KG1 (cell line): Measurements from ENCODE around the gene INPP4A.

Experiments
- DNase-seq: peaks from one replicate; lab custom pipeline; 2025; lab: John Stamatoyannopoulos, UW

INPP4A gene

DNA sequence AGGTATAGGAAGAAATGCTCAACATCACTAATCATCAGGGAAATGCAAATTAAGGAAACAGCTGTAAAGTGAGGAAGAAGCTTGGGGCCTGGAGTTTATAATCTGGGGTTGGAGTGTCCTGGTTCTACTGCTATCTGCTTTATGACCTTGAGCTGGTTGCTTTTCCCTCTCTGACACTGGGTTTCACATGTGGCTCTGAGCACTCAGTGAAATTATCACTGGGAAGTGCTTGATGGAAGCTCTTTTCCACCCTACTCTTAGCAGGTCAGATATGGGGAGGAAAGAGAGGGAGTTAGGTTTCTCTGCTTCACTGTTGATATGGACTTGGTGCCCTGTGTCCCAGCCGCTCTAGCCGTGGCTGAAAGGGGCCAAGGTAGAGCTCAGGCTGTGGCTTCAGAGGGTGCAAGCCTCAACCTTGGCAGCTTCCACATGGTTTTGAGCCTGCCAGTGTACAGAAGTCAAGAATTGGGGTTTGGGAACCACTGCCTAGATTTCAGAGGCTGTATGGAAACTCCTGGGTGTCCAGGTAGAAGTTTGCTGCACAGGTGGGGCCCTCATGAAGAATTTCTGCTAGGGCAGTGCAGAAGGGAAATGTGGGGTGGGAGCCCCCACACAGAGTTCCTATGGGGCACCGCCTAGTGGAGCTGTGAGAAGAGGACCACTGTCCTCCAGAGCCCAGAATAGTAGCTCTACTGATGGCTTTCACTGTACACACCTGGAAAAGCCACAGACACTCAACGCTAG, 52.3 kb downstream of the INPP4A start:
- no peak for DNase-seq

DNA sequence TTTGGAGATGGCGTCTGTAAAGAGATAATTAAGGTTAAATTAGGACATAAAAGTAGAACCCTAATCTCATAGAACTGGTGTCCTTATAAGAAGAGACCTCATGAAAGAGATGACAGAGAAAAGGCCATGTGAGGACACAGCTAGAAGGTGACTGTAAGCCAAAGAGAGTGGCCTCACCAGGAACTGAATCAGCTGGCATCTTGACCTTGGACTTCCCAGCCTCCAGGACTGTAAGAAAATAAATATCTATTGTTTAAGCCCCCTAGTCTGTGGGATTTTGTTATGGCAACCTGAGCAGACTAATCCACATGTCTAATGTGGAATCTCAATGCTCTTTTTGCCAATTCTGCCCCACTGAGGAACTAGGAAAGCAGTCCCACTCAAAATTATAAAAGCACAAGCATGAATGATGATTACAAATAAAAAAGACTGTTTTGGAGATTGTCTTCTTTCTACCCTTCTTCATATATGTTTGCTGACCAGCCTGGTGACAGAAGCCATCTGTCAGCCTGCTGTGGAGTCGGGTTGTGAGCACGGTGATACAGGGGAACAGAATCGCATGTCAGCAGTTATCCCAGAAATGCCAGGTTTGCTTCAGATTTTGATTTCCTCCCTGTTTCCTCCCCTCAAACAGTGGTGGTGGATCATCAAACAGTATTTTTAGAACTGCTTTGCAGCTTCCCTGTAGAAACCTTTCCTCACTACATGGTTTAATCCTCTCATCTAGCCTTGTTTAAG, 54.2 kb downstream of the INPP4A start:
- DNase-seq: no peak

DNA sequence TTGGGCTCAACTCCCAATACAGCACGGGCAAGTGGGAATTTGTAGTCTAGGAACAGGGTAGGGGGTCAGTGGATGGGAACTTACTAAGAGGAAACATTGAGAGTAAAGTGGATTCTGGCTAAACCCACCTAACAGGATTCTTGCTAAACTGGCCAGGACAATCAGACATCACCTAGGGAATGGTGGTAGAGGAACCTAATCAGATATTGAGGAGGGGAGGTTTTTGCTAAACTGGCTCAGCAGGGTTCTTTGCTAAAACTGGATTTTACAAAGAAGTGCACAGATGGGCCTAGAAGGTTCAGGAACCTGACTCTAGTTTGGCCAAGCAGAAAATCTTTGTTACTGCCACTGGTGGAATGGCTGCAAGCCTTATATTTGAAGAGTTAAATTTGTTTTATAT, 55.9 kb downstream of the INPP4A start:
- no peak for DNase-seq

DNA sequence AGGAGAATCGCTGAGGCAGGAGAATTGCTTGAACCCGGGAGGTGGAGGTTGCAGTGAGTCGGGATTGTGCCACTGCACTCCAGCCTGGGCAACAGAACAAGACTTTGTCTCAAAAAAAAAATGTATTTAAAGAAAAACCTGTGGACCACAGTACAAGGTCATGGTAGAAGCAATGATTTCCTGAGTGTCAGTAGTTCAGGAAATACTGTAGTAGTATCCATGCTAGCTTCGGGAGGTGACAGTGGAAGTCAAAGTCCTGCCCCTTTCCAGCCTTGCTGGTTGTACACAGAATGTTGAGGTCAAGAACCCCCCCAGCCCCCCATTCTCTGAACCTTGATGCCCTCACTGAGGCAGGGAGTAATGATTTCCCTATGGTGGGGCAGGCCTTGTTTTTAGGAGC, 56.6 kb downstream of the INPP4A start:
- no peak for DNase-seq

DNA sequence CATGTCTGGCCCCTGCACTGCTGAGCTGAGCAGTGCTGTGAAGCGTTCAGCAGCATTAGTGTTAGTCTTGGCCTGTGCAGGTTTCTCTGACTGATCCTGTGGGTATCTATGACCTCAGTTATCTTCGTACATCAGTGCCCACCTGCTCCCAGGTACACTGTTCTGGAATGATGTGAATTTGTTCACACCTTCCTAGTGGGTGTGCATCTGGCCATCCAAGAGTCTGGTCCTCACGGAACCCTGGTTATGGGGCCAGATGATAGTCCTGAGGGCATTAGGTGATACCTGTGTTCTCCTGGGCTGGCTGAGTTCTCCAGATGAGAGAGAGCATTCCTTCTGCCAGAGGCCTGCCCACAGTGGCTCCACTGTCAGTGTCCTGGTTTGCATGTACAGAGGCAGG, 57.2 kb downstream of the INPP4A start:
- no peak for DNase-seq

DNA sequence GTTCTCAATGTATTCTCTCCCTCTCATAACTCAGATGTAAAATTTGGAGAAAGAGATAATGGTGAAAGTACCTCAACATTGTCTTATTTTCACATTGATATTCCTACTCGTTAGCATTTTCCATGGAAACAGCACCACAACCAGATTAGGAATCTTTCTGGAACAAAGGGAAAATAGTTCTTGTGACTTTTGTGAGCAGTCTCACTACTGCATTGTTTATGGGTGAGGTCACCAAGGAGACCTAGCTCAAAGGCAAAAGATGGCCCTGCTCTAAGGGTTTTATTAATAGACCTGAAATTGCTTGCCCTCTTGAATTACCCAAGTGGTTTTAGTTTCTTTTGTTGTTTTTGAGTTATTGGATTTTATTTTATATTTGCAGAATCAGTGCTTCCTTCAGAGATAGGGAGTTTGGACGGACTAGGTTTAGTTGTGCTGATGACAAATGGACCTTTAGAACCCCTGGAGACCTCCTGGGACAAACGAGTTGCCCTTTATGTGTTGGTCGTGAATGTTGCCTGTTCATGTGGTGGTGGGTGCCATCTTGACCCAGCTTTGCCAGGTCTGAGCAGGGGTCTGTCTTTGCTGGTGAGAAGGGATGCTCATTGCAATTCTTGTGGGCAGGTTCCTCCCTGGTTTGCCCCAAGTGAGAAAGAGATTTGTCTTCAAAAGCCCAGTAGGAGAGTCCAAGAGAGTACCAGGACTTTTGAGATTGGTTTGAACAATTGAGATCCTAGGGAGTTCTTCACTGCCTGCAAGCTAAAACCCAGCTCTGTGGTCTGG, 58.1 kb downstream of the INPP4A start:
- DNase-seq: no peak

DNA sequence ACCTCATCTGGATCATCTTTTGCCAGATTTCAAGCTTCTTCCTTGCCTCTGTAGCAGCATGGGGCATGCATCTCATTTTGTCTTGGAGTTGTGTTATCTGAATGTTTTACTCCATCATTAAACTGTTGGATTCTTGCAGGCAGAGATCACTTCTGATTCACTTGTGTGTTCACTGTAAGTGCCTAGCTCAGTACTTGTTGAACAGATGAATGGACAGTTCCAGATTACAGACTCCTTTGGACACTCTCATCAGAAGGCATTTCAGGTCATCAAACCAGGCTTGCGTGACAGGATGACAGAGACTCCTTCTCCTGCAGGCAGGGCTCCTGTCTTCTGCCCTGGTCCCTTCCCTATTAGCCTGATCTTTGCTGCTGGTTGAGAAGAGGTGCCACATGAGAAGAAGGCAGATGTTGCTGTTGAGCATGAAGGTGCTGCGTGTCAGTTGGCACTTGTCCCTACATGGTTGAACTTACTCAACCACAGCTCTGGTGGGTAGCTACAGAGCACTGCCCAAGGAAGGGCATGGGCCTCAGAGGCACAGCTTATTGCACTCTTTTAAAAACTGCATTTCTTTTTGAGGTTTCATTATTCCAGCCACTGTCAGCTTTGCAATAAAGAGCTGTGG, 58.9 kb downstream of the INPP4A start:
- DNase-seq: no peak

DNA sequence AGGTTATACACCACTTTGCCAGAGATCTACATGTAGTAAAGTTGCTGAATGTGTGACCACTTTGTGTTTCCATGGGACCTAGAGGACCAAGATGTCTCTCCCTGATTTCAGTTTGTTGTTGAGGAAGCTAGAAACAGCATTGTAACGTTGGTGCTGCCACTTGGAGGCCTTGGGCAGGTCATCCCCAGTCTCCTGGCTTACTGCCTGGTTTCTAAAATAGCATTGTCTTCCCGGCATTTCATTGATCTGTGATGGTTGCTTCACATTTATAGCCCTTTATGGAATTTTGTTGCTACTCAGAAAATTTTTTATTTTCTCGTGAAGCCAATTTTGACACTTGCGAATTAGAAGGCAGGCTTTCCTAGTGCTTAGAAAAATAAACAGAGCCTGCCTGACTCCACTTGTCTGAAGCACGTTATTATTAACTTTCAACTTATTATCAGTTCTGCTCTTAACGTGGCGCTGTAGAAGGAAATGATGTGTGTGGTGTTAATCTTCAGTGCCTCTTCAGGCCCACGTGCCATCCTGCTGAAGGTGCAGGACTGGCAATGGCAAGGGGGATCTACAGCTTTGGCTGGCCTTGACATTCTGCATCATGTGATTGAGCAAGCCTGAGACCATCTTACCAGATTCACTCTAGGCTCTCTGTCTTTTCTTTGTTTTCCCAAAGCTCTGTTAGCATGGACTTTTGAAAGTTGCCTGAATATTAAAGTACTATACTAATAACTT, 59.9 kb downstream of the INPP4A start:
- DNase-seq: no peak

DNA sequence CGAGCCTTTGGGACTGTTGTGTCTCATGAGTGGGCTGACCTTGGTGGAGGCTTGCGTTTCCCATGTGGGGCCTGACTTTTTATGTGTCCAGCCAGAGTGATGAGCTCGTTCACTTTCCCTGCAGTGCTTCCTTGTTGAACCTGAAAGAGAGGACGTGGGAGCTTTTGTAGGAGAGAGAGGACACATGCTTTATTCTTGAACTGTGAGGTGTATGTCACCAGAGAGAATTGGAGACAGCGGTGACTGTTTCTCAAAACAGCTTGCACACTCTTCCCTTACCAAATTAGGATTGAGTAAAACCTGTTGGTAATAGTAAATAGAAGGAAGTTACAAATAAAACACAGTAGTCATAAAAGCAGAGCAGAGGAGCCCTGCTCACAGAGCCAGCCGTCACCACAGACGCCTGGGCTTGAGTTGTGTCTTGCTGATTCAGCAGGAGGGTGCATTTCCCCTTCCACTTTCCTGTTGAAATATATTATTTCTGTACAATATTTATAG, 60.7 kb downstream of the INPP4A start:
- peak; percentile 39 for DNase-seq

DNA sequence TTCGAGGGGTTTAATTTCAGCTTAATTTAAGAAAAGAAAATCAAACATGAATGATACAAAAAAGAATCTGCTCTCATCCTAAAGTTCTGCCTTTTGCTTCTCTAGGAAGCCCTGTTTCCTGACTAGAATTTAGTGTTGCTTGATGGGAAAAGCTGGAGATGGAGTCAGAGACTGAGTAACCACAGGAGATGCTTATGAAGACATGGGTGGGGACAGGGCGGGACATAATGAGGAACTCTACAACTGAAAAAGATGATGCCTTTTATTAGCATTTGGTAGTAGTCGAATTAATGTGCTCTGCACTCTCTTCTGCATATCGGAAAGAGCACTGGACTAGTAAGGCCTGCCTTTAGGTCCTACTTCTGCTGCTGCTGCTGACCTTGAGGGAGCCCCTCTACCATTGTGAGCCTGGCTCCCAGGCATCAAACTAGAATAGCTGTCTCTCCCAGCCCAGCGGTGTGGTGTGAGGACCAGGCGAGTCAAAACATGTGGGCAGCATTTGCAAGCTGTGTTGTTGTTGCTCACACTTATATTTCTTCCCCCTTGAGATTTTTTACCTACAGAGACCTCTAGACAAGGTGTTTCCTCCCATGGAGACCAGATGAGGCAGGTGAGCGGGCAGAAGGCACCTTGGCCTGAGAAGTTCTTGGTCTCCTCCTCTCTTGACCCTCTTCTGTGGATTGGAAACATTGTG, 61.5 kb downstream of the INPP4A start:
- DNase-seq: no peak

DNA sequence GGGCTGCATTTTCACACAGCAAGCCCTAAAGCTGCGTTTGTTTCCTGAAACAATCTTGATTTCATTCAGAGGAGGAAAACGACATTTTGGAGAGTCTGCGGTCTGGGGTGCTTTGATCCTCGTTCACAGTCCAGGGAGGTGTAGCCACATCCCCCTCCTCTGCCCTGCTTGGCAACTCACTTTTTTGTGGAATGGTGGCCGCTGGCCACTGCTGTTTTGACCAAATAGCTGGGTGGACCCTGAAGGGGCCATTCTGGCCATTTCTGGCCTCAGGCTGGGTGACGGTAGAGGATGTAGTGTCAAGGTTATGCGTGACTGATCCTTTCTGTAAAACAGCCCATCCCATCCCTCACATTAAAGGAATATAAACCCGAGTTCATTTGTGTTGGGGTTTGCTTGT, 62.2 kb downstream of the INPP4A start:
- DNase-seq: no peak

DNA sequence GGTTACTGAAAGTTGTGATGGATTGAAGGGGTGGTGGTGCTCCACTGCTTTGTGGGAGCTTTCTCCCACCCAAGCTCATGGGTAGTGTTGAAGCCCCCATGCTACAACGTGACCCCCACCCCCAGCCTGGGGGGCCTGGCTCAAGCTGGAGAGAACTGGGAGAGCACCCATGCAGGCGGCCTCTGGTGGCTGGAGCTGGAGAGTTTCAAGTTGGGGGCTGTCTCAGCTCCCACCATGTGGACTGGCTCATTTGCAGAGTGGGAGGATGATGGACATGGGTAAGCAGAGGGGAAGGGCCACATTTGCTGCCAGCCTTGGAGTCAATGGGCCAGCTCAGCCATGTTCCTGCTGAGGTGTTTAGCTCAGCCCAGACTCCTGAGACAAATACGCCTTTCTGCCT, 62.8 kb downstream of the INPP4A start:
- no peak for DNase-seq

DNA sequence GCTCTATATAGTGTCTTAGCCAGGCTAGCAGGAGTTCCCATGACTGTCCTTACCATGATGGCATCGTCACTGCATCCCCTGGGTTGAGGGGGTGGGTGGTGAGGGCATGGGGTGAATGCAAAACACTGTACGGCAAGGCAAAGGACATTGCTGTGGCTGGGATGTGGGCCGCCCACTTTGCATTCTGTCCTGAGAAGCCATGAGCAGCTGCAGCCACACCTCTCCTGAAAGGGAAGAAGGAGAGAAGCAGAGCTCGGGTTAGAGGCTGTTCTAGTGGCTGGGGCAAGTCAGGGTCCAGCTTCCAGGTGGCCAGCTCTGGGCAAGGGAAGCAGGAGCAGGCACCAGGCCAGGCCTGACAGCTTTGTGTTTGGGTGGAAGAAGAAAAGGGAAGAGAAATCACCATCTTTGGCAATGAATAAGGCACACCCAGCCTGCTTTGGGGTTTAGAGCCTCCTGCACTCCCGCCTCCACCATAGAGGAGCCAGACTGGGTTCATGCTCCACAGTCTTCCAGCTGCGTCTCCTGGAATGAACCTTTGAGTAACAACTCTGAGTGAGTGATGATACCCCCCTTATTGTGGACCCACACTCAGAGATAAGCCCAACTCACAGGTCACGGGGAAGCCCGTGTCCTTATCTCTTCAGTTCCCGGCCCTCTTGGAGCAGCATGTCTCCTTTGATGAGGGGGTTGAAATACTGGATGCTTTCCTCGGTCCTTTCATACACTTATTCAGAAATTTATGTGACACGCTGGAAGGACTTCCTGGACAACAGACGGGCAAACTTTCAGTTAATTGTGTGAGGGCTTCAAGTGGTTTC, 63.4 kb downstream of the INPP4A start:
- no peak for DNase-seq

DNA sequence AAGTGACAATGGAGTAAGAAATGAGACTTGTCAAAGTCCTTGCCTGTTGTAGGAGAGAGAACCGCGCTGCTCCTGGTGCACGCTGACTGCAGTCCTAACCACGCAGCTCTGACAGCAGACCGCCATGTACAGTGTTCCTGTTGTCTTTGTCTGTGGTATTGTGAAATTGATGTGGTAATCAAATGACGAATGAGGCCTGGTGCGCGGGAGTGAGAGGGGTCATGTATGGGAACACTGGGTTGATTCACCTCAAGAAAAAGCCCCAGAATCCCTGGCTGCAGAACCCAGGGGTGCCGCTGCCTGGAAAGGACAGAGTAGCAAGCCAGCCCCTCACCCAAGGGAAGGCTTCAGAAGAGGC, 64.0 kb downstream of the INPP4A start:
- no peak for DNase-seq

DNA sequence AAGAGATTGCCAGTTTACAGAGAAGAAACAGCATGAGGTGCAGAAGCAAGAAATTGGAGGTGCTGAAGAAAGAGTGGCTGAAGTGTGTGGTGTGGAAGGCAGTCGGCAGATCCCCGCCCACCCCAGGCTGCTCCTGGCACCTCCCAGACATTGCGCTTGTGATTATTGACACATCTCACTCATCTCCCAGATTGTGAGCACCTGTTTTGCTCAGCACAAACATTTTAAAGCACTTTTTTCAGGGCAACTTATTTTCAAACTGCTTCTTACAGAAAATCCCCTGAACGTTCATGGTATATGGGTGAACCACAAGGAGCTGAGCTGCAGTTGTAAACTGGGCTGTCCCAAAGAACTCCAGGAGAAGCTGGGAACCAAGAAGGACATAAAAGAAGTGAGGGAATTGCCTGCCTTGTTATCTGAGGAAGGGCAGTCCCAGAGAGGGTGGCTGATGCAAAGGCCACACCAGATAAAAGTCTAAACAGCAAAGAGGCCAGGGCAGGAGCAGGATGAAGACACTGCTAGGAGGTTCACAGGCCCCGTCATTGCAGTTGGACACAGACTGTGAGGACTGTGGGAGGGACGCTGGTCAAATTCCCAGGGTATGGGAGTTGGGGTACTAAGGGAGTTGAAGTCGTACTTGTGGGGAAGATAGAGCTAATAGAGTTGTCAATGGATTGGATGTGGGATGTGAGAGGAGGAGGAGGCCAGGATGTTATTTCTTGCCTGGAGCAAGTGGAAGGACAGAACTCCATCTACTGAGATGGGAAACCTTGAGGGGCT, 65.1 kb downstream of the INPP4A start:
- DNase-seq: no peak

DNA sequence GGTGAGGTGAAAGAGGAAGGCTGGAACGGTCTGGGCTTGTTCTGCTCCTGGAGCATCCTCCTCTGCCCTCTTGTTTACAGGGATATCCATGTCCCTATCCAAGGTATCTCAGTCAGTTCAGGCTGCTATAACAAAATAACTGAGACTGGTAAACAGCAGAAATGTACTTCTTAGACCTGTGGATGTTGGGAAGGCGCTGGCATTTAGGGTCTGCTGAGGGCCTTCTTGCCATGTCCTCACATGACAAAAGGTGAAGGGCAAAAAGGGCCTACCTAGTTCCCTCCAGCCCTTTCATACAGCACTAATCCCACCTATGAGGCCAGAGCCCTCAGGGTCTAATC, 65.6 kb downstream of the INPP4A start:
- no peak for DNase-seq

DNA sequence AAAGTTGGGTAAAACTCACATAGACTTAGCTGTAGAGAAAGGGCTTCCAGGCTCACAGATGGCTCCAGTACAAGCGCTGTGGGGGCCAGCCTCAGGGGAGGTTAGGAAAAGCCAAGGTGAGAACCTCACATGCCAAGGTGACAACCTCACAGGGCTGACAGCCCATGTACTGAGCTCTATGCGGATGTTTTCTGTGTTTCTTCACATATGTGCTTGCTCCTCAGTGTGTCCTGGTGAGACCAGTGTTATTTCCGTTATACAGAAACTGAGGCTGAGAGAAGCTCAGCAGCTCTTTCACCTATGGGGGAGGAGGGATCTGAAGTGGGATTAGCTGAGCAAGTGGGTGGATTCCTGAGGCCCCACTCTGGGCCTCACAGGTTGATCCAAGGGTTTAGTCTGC, 67.3 kb downstream of the INPP4A start:
- DNase-seq: no peak

DNA sequence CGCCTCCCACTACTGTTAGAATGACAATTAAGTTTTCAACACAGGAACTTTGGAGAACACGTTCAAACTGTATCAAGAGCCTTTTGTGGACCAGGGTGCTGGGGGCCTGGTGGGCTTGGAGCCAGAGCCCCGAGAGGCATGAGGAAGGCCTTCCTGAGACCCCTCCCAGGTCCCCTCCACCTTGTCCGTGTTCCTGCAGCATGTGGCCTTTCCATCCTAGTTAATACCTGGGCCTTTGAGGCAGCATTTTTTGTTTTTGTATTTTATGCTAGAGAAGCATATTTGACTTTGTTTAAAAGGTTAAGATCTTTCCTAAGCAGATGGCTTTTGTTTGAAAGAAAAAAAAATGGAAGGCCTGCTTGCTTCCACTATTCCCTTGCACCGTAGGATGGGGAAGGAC, 68.0 kb downstream of the INPP4A start:
- no peak for DNase-seq

DNA sequence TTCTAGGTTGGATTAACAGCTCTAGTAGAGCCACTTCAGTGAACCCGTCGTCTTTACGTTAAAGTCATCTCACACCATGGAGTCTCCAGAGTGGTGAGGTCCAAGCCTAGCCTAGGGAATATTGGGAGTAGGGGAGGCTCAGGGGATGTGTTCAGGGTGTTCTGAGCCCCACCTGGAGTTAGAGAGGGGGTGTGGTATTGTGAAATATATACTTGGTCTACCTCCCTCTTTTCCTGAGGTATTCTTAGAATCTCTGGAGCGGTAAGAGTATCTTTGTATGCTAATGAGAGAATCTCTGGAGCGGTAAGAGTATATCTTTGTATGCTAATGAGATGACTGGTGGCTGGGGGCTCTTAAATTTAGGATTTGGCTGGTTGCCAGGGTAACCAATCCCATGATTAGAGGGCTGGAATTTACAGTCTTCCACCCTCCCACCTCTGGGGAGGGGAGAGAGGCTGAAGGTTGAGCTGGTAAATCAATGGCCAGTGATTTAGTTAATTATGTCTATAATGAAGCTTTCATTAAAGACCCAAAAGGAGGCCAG, 69.5 kb downstream of the INPP4A start:
- DNase-seq: no peak
